BJ (cell line): ENCODE measurements around the gene RASGEF1C. TPM values are rescaled to one million over a fixed set of nuclear protein-coding genes. Genes with fewer than 3 reads are reported as not detected.

Experiments used
- CTCF ChIA-PET: fragments of 350-600 bp; formaldehyde crosslinking; extraction: SDS; loops from one replicate; lab custom pipeline; 2021; ENCODE audit warnings: antibody characterized with exemption, inconsistent platforms; lab: Yijun Ruan, JAX
- POLR2A ChIA-PET: fragments of 300-600 bp; sonication (Branson Sonifier 250); formaldehyde crosslinking; extraction: SDS; loops from one replicate; lab custom pipeline; 2021; ENCODE audit warnings: antibody characterized with exemption; lab: Charles Lee
- DNase-seq: peaks from one replicate; pipeline ENCODE4 v3.0.0-alpha.2; 2011; ENCODE audit warnings: low read depth
- H3K27me3 ChIP-seq: 2 replicates; pipeline ENCODE4 v1.6.0; 2011; ENCODE audit warnings: low read length; ENCODE audit not compliant: control insufficient read depth, insufficient read depth
- H3K36me3 ChIP-seq: 2 replicates; pipeline ENCODE4 v1.5.1; 2011; ENCODE audit warnings: low read length; ENCODE audit not compliant: control insufficient read depth, insufficient read depth
- H3K4me3 ChIP-seq: 2 replicates; pipeline ENCODE4 v1.5.1; 2011; ENCODE audit warnings: low read depth, mild to moderate bottlenecking, control low read depth, low read length
- CTCF ChIP-seq: IDR thresholded peaks from 2 replicates; pipeline ENCODE4 v1.5.1; 2011; ENCODE audit warnings: low read depth, mild to moderate bottlenecking, control low read depth, inconsistent platforms, low read length, moderate library complexity; ENCODE audit not compliant: insufficient read depth
- polyA plus RNA-seq: library from polyadenylated mRNA; depleted of rRNA; stranded (reverse); fragments of >200 nt; gene quantifications from 2 replicates; pipeline ENCODE4 v1.2.3, GENCODE V29; 2011

The RASGEF1C gene
- polyA plus RNA-seq, 1 experiment: not detected

GRCh38 chr5:180113660-180114303, 95.2 kb downstream of the RASGEF1C start:
- Histone ChIP-seq H3K36me3 (no peaks in the 10 kb centered on the region), H3K4me3 (no peak overlapping the region), H3K27me3 (no peaks in the 10 kb centered on the region)
- no peak for TF ChIP-seq CTCF
- ChIA-PET CTCF (no interaction called here), POLR2A (no interaction called here)
- DNase-seq: no peak

- ChIA-PET POLR2A (no interaction called here), CTCF (no interaction called here)
- no peak for TF ChIP-seq CTCF
- no peak for DNase-seq
- Histone ChIP-seq H3K4me3 (no peak overlapping the region), H3K36me3 (no peaks in the 10 kb centered on the region), H3K27me3 (no peaks in the 10 kb centered on the region)
Measured at GRCh38 chr5:180112181-180112861, 96.7 kb downstream of the RASGEF1C start.

- ChIA-PET CTCF (no interaction called here), POLR2A (no interaction called here)
- TF ChIP-seq CTCF: no peak
- no peak for DNase-seq
- H3K36me3 ChIP-seq: no peaks in the 10 kb centered on the region
- H3K4me3 ChIP-seq: no peak overlapping the region
- no peaks in the 10 kb centered on the region for H3K27me3 ChIP-seq
Measured at GRCh38 chr5:180111273-180112002, 97.6 kb downstream of the RASGEF1C start.

- no peak overlapping the region for H3K4me3 ChIP-seq
- ChIA-PET CTCF (interaction anchor here (0.6 kb wide), 1 partner anchor 93 kb away, joined by 3 read pairs; no protein-coding TSS in a partner anchor), POLR2A (no interaction called here)
- no peaks in the 10 kb centered on the region for H3K27me3 ChIP-seq
- H3K36me3 ChIP-seq: no peaks in the 10 kb centered on the region
- no peak for TF ChIP-seq CTCF
- no peak for DNase-seq
Measured at GRCh38 chr5:180109920-180110319, 99.1 kb downstream of the RASGEF1C start.

- Histone ChIP-seq H3K36me3 (no peaks in the 10 kb centered on the region), H3K4me3 (no peak overlapping the region), H3K27me3 (no peaks in the 10 kb centered on the region)
- ChIA-PET POLR2A (no interaction called here), CTCF (no interaction called here)
- TF ChIP-seq CTCF: no peak
- no peak for DNase-seq
Measured at GRCh38 chr5:180107005-180107404, 102.0 kb downstream of the RASGEF1C start.
